Activated CD4-positive, alpha-beta T cell treated with anti-CD3 and anti-CD28 coated beads, Interleukin-2, Interleukin-4, amounts not matched to agents 100 ng/mL and 50 ng/mL, durations not matched to agents 16 hours and 8 hours (primary cell): ENCODE data around the gene DIAPH3.

Experiments
- DNase-seq: peaks from one replicate; pipeline ENCODE4 v3.0.0-alpha.2; 2020; ENCODE audit warnings: low spot score

Gene DIAPH3

DNA sequence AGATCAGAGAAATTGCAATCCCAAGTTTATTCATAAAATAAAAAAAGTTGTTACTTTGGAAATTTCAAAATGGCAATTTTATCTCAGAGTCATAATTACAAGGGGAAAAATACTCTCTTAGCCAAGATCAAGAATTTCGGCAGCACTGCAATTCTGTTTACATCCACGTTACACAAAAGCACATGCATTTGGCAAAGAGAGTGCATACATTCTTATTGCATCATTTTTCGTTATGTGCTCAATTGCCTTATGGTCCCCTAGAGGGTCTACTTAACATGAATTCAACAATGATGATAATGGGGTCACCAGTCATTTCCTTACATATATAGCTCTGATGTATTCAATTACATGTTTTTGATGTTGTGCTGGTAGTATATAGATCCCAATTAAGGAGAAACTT, 498.0 kb downstream of the DIAPH3 start:
- no peak for DNase-seq

DNA sequence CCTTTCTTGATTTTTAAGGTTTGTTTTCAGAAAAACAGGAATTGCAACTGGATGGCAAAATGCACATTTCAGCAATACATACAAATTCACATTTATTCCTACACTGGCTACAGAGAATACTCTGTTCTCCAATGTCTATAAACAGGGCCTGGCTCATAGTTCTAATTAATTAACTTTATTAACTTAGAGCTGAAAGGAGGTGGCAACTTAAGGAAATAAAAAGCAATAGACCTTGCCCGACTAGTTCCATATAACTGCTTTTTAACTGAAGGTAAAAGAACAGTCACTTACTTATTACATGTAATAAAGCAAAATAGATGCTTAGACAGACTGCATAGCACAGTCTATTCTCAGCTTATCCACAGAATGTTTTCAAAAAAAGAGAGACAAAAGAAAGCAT, 498.5 kb downstream of the DIAPH3 start:
- DNase-seq = no peak

DNA sequence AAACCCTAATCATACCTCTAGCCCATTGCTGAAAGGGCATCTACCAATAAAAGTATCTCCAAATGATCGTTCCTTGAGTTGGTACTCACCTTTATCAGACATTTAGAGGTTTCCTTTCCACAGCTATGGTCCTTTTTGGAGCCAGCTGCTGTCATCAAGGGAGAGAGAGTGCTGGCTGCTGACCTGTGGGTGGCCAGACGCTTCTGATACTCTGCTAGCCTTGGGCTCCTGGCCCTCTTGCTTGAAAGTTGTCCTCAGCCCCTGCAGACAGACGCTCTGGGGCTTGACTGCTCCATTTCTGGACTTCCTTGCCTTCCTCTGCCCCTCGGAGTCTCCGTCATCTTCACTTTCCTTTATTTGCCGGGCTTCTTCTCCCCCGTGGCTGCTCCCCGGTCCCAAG, 499.1 kb downstream of the DIAPH3 start:
- no peak for DNase-seq

DNA sequence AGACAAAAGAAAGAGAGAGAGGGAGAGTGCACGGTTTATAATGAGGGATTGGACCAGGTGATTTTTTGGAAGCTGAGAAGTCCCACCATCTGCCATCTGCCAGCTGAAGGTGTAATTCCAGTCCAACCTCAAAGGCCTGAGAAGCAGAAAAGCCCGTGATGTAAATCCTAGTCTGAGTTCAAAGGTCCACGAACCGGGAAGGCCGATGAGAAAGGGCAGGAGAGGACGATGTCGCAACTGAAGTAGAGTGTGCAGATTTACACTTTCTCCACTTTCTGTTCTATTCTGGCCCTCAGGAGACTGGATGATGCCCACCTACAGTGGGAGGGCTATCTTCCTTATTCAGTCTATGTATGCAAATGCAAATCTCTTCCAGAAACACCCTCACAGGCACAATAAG, 500.0 kb downstream of the DIAPH3 start:
- no peak for DNase-seq

DNA sequence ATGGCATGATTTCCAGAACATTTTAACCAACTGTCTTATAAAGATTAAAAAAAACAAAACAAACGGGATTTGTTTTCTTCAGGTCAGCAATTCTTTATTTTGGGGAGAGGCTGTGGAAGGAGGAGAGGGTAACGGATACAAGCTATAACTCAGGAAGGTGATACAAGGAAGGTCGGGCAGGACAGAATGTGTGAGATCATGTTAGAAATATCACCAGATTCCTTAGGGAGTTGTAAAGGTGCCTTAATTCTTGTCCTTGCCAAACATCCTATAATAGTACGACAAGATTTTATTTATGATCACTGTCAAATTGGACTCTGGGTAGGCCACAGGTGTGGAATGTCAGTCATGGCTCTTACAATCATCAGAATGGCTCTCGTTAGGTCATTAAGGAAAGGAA, 503.1 kb downstream of the DIAPH3 start:
- DNase-seq = no peak

DNA sequence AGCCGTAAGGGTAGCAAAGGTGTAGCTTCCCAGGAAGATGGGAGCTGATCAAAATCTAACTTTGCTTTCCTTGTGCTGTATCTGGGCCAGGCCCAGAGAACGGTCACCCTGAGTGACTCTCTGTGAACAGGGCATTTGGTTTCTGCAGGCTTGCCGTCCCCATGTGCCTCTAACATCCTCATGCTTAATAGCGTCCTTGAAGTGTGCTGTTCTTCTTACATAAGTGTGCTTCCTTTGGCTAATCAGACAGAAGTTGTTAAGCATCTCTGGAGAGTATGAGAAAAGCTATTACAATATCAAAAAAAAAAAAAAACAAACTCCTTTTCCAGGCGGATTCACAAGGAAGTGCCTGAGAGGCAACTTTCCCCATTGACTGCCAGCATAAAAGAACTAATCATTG, 503.7 kb downstream of the DIAPH3 start:
- no peak for DNase-seq

DNA sequence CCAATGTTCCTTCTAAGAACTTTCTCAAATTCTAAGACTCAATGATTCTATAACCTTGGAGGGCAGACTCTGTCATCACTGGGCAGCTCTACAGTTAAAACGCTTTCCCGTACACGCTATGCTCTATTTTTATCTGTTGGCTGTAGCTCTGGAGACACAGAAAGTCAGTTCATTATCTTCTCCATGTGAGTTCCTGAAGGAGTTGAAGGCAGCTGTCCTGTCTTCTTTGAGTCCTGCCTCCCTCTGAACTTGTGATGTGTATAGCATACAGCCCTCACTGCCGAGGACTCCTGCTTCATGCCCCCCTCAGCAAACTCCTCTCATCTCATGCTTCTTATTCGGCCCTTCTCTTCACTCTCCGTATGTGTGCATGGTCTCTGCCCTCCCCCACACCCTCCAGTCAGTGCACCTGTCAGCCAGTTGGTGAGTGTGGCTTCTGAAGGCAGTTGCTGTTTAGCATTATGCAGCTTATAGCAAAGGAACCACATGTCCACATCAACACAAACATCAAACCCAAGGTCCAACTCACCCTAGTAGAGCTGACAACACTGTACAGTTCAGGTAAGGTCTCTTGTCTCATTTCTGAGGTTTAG, 504.9 kb downstream of the DIAPH3 start:
- no peak for DNase-seq

DNA sequence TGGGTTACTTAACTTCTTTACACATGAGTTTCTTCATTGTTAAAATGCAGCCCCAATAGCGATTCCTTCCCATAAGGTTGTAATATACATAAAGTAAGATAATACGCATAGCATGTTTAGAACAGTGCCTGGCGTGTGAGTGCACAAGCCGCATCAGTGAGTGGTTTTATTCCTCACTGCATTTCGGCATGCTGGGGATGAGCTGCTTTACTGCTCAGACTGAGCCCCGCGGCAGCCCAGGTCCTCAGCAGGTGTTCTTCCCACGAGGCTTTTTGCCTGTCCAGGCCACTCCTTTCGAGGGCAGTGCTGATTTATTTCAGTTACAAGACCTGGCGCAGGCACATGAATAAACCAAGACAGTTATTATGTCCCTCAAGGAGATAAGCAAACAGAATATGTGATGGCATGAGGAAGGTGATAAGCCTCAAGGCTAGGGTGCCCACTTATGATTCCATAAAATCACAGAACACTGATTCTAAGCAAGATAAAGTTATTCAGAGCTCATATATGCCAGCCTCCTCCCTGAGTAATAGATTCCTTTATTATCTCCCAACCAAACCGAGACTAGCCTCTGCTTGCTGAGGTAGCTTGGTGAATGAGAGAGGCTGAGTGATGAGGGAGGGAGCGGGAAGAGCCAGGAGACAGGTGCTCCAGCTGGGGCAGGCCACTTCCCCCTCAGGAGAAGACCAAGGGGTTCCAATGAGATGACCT, 505.5 kb downstream of the DIAPH3 start:
- no peak for DNase-seq

DNA sequence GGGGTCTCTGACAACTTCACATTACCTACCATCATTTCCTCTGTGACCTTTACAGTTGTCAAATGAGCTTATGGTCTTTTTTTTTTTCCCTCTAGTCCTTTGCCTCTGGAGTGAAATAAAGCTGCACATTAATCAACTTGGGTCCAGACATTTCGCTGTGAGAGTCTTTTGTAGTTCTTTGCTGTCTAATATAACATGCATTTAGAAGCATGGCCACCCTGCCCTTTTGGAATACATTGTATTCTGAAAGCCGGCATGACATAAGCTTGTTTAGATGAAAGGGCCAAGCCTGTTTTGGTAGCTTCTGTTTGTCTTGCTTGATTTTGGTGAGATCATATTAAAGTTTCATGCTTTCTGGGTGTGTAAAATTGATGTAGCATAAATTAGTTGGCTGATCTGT, 509.8 kb downstream of the DIAPH3 start:
- DNase-seq = no peak

DNA sequence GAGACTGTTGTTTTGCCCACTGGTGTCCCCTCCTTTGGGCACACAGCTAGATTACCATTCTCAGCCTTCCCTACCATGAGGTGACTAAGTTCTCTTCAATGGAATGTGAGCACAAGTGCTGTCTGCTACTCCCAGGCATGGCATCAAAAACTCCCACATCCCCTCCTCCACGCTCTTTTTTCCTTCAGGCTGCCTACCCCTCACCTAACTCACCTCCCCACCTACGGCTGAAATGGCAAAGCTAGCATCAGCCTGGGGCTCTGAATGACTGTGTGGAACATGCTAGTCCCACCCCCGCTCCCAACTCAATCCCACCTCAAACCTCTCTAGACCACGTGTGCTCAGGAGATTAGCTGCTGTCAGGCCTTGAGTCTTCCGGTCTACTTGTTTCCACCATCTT, 512.2 kb downstream of the DIAPH3 start:
- no peak for DNase-seq

DNA sequence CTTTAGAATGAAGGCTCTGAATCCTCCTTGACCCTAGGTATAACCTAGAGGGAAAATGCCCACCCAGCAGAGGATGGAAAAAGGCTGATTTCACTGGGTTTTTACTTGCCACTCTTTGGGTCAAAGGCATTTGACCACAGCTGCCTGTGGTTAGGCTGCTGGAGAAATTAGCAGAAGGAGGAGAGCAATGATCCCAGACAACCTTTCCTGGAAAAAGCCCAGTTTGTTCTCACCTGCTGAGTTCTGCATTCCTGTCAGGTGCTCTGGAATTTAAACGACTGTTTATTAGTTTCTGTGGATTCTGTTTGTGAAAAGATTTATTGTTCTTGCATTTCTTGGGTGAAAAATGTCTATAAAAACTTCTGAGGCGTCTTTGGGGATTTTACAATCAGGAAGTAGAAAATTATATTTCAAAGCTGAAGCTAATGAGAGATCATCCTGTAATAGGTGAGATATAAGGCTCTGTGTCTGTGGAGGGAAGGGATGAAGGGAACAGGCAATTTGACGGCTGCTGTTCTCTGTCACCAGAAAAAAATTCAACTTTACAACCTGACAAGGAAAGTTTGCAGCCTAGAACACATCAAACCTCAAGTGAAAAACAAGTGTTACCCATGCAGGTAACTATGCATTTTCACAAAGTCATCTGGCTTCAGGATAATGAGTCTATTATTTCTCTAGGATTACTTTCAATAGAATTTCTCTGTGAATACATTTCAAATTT, 519.7 kb downstream of the DIAPH3 start:
- DNase-seq = no peak

DNA sequence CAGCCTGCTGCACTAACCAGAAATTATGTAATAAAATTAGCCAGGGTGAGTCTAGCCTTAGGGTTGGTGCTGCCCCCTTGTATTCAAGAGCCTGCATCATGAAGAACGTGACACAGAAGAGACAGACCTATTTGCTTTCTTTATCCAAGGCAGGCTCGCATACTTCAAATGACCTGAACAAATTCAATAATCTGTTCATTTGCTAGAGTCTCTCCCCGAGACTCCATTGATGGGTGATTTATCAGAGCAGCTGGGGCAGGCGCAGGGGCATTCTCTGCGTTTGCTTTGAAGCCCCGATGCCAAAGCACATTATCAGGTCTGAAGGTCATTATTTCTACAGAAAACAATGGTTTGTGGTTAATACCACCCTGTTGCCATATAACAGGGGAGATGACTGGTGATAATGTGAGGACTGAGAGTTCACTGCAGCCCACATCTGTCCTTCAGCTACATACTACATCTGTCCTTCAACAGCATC, 520.3 kb downstream of the DIAPH3 start:
- no peak for DNase-seq

DNA sequence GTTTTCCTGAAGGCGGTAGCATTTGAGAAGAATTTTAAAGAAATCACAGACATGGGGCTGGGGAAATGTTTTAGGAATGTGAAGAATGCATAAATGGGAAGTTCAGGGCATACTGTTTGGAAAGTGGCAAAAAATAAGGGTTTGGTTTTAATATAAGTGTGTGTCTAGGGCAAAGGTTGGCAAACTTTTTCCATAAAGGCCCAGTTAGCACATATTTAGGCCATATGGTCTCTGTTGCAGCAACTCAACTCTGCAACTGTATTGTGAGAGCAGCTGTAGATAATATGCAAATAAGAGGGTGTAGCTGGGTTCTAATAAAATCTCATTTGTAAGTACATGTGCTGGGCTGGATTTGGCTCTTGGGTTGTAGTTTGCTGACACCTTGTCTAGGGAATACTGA, 521.9 kb downstream of the DIAPH3 start:
- no peak for DNase-seq

DNA sequence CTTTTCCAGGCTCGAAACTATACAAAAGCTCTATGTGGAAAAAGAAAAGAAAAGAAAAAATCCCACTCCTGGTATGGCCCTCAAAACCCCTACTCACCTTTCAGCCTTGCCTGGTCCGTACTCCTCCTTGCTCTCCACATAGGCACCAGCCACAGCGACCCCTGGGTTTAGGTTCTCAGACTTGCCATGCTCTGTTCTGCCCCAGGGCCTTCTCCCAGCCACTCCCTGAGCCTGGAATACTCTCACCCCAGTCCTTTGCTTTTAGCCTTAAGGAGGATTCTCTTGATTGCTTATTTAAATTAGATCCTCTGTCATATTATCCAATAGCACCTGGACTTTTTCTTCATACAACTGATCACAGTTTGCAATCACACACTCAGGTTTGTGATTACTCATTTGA, 522.5 kb downstream of the DIAPH3 start:
- DNase-seq = no peak

DNA sequence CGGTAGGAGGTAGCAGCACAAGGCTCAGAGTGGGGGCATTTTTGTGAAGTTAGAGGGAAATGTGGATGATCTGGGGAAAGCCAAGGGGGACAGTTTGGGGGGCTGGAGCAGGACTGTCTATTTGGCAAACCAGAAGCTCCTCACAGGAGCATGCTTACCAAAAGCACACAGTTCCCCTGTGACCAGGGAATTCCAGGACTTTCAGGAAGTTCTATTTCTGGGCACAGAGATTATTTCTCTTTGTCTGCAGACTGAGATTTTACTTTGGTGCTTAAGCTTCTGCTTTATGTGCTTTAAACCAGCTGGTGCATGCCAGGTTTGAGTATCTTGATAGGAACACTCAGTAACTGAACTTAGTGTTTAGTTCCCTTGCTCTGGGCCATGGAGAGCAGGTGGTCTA, 525.3 kb downstream of the DIAPH3 start:
- no peak for DNase-seq

DNA sequence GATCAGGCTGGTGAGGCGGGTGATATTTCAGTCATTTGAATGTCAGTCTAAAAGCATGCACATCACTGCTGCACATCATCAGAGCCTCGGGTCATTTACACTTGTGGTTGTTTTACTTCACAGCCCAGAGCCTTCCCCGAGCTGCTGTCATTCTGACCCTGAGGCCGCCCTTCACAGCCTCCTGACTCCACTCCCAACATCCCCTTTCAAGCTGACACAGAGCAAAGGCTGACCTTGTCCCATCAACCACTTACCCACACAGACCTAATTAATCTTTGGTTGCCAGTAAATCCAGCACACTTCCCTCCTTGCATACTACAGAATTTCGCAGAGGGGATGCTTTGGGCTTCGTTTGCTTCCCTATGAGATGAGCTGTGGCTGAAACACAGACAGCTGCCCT, 528.1 kb downstream of the DIAPH3 start:
- no peak for DNase-seq

DNA sequence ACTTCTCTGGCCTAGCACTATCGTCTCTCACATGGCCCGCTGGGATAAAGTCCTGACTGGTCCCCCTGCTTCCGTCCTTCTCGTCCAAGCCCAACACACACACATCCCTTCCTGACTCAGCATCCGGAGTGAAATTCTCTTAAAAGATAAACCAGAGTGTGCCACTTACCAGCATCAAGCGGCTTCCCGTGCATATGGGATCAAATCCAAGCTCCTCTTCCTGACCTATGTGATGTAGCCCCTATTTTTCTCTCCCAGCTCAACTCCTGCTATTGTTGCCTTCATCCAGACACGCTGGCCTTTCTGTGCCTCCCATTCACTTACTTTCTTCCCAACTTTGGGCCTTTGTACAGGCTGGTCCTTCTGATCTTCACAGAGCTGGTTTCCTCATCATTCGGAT, 530.4 kb downstream of the DIAPH3 start:
- DNase-seq = no peak

DNA sequence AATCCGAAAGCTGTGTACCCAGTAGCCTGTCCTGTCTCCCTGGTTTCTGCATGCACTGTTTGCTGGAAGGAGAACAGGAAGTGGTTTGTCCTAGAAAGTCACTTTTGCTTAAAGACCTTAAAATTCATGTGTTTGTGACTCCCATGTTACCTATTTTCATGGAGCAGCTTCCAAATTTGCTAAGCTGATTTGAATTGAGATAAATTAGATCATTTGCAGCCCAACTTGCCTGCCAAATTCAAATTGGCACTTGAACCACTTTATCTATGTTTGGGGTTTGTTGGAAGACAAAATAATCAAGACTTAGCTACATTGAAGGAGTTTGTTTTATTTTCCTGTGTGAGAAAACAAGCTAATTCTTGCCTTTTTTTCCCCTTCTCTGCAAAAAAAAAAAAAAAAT, 532.5 kb downstream of the DIAPH3 start:
- no peak for DNase-seq

DNA sequence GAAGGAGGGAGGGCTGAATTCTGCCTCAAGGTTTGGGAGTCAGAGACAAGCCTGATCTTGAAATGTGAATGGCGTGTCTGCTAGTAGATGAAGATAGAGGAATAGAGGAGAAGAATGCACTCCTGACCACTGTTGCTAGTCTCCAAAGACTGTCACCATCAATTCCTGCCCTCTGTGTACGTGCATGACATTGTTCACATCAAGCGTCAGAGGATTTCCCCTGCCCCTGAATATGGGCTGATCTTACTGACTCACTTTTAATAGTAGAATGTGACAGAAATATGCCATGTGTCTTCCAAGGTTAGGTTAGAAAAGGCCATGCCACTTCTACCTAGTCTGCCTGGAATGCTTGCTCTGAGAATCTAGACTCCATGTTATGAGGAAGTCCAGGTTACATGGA, 538.6 kb downstream of the DIAPH3 start:
- no peak for DNase-seq

DNA sequence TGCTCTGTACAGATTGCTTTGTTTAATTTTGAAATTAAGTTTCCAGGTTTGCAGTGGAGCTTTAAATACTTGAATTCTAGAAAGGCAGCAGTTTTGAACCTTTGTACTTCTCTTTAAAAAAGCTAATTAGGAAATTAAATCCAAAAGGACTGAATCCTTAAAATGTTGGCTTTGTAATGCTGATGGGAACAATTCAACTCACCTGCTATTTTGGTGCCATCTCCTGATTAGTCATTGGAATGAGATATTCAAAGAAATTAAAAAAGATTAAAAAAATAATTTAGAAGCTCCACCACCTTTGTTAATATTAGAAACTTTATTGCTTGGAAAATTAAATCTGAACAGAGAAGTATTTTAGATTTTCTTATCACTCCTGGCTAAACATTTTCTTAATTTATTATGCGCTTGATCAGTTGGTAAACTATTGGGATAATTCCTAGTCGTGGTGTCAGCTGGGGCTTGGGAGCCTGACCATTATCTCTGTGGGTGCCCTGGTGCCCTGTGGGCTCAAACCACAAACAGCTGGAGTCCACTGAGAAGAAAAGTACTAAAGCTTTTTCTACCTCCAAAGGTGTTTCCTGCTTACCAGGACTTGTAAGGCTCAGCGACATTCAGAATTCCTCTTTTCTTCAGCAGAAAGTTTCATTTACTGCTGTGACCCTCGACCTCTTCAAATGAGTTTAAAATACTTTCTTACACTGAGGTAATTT, 540.4 kb downstream of the DIAPH3 start:
- no peak for DNase-seq

DNA sequence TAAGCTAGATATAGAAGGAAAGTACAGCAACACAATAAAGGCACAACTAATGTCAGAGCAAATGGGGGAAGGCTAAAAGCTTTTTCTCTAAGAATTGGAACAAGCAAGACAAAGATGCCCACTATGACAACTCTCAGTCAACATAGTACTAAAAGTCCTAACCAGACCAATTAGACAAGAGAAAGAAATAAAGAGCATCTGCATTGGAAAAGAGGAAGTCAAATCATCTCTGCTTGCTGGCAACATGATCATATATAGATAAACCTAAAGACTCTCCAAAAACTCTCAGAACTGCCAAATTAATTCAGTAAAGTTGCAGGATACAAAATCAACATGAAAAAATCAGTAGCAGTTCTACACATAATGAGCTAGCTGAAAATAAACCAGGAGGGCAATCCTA, 542.0 kb downstream of the DIAPH3 start:
- no peak for DNase-seq
